Measurements from ENCODE around the gene DENND4A.

DNA sequence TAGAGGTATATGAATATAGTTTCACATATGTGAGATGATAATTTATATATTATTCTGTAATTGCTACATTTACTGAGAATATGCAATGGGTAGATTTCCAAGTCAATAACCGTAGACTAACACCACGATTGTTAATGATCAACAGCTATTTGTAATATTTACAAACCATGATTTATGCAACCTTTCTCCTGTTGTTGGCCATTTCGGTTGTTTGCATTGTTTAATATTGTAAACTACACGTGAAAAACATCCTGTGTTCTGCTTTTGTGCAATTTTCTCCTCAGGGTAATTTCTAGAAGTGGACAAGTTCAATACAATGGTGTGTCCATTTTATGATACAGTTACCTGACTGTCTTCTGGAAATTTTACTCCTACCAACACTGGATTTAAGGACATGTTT is 47.9 kb upstream of the DENND4A start:
- TF ChIP-seq, protein P1, sequence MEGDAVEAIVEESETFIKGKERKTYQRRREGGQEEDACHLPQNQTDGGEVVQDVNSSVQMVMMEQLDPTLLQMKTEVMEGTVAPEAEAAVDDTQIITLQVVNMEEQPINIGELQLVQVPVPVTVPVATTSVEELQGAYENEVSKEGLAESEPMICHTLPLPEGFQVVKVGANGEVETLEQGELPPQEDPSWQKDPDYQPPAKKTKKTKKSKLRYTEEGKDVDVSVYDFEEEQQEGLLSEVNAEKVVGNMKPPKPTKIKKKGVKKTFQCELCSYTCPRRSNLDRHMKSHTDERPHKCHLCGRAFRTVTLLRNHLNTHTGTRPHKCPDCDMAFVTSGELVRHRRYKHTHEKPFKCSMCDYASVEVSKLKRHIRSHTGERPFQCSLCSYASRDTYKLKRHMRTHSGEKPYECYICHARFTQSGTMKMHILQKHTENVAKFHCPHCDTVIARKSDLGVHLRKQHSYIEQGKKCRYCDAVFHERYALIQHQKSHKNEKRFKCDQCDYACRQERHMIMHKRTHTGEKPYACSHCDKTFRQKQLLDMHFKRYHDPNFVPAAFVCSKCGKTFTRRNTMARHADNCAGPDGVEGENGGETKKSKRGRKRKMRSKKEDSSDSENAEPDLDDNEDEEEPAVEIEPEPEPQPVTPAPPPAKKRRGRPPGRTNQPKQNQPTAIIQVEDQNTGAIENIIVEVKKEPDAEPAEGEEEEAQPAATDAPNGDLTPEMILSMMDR (conservative IDR thresholded peaks at IDR 0.05; ENCODE audit: low read depth, low read length), result no peak
- TF ChIP-seq EZH2 (IDR thresholded peaks at IDR 0.05; ENCODE audit: low read length, unreplicated experiment), result no peak
